Kidney (tissue), 14 donors: Measurements from ENCODE around the gene TPST2. TPM values are rescaled to one million over a fixed set of nuclear protein-coding genes. Genes with fewer than 3 reads are reported as not detected.

ENCODE experiments used
- DNase-seq, 5 donors: peaks; one replicate each; pipeline ENCODE4 v3.0.0-alpha.2; 2013 to 2020
- FAIRE-seq: peaks from 2 replicates; lab custom pipeline; 2012; peaks lifted over from hg19 to GRCh38; lab: Jason Lieb, UNC
- H3K27ac ChIP-seq, 2 donors: one replicate each; pipeline ENCODE4 v1.7.0; 2013; ENCODE audit warnings: low read depth in 2 of 2, low read length in 2 of 2, inconsistent platforms in 1 of 2
- H3K27me3 ChIP-seq: one replicate; pipeline ENCODE4 v1.7.1; 2013; ENCODE audit warnings: low read length, inconsistent platforms; ENCODE audit not compliant: control insufficient read depth, insufficient read depth
- H3K36me3 ChIP-seq, 3 donors: one replicate each; pipeline versions ENCODE4 v1.7.0 to v1.7.1; 2013; ENCODE audit warnings: low read length in 3 of 3, control low read depth in 1 of 3, inconsistent platforms in 1 of 3; ENCODE audit not compliant: insufficient read depth in 3 of 3, control insufficient read depth in 2 of 3
- H3K4me1 ChIP-seq, 3 donors: one replicate each; pipeline versions ENCODE4 v1.7.0 to v1.7.1; 2013; ENCODE audit warnings: low read length in 3 of 3, inconsistent platforms in 1 of 3, low read depth in 1 of 3; ENCODE audit not compliant: control insufficient read depth in 2 of 3, insufficient read depth in 2 of 3
- H3K4me3 ChIP-seq, 3 donors: one replicate each; pipeline versions ENCODE4 v1.7.0 to v1.8.1; 2013; ENCODE audit warnings: low read length in 3 of 3, control low read depth in 1 of 3, inconsistent platforms in 1 of 3
- H3K9ac ChIP-seq, 3 donors: one replicate each; pipeline versions ENCODE4 v1.7.0 to v1.7.1; 2013; ENCODE audit warnings: low read length in 3 of 3, control low read depth in 1 of 3, inconsistent platforms in 1 of 3
- H3K9me3 ChIP-seq, 3 donors: one replicate each; pipeline versions ENCODE4 v1.7.0 to v1.7.1; 2013; ENCODE audit warnings: low read length in 3 of 3, control low read depth in 1 of 3, inconsistent platforms in 1 of 3; ENCODE audit not compliant: control insufficient read depth in 2 of 3, insufficient read depth in 1 of 3
- intact Hi-C: fragments of 100-400 bp; cut with DNase I; formaldehyde crosslinking; loops from one replicate; pipeline ENCODE4 v1.11.1; 2022
- polyA plus RNA-seq: library from polyadenylated mRNA; stranded (reverse); fragments of 350-450 nt; fragmentation: Illumina TruSeq; extraction: RNeasy Lipid Tissue Mini Kit (QIAGEN cat#74804); gene quantifications from one replicate; pipeline ENCODE4 v1.2.3, GENCODE V29; 2014; ENCODE audit warnings: low read depth, low replicate concordance; ENCODE audit not compliant: insufficient read depth
- total RNA-seq: library from RNA; stranded (reverse); fragmentation: NEBNext Ultra II Directional; extraction: Animal tissue kit (Norgen Biotek cat#: 25700); gene quantifications from one replicate; pipeline ENCODE4 v1.2.1, GENCODE V29; 2021
- TF ChIP-seq, protein P1 (sequence below): IDR thresholded peaks from 3 replicates; pipeline ENCODE4 v1.5.1; 2012; ENCODE audit warnings: mild to moderate bottlenecking, moderate library complexity, borderline replicate concordance; ENCODE audit not compliant: insufficient read depth; ENCODE audit errors: extremely low read depth
- donor health status: control.
- donor health status: control.
- donor health status: control.
- donor health status: control.
- donor health status: control.
- donor health status: DM: yes; HTN: yes; CAD: no.
- donor health status: Normal renal cell carcinoma (clear cell type).

The TPST2 gene
- total and polyA plus RNA-seq, 2 donors from 2014 or later, result 40.3 to 48.7 TPM

DNA sequence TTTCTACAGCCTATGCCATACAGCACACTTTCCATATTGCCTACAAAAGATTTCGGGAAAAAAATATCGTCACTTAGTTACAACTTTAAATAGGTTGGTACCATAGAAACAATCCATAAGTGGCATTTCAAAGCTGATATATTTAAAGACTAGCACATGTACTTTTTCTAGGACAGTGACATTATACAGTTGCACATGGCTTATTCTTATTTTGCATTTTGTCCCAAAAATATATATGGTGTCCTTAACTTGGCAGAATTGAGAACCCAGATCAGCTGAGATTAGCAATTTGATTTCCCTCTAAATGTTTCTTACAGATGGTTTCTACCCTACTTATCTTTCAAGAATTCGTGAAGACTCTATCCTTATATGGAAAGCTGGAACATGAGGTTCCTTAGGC is 74.0 kb downstream of the TPST2 start:
- FAIRE-seq (no peak), DNase-seq (no peak)
- intact Hi-C loops, result no loop called here
- Histone ChIP-seq H3K4me1 (peaks cover 3 to 15% (median 12%) of the 10 kb centered on the region in 3 donors), H3K9ac (no peak overlapping the region), H3K9me3 (no peaks in the 10 kb centered on the region), H3K36me3 (no peaks in the 10 kb centered on the region), H3K27me3 (no peaks in the 10 kb centered on the region), H3K4me3 (no peak overlapping the region), H3K27ac (no peak overlapping the region)
- TF ChIP-seq, protein P1, sequence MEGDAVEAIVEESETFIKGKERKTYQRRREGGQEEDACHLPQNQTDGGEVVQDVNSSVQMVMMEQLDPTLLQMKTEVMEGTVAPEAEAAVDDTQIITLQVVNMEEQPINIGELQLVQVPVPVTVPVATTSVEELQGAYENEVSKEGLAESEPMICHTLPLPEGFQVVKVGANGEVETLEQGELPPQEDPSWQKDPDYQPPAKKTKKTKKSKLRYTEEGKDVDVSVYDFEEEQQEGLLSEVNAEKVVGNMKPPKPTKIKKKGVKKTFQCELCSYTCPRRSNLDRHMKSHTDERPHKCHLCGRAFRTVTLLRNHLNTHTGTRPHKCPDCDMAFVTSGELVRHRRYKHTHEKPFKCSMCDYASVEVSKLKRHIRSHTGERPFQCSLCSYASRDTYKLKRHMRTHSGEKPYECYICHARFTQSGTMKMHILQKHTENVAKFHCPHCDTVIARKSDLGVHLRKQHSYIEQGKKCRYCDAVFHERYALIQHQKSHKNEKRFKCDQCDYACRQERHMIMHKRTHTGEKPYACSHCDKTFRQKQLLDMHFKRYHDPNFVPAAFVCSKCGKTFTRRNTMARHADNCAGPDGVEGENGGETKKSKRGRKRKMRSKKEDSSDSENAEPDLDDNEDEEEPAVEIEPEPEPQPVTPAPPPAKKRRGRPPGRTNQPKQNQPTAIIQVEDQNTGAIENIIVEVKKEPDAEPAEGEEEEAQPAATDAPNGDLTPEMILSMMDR, result no peak

DNA sequence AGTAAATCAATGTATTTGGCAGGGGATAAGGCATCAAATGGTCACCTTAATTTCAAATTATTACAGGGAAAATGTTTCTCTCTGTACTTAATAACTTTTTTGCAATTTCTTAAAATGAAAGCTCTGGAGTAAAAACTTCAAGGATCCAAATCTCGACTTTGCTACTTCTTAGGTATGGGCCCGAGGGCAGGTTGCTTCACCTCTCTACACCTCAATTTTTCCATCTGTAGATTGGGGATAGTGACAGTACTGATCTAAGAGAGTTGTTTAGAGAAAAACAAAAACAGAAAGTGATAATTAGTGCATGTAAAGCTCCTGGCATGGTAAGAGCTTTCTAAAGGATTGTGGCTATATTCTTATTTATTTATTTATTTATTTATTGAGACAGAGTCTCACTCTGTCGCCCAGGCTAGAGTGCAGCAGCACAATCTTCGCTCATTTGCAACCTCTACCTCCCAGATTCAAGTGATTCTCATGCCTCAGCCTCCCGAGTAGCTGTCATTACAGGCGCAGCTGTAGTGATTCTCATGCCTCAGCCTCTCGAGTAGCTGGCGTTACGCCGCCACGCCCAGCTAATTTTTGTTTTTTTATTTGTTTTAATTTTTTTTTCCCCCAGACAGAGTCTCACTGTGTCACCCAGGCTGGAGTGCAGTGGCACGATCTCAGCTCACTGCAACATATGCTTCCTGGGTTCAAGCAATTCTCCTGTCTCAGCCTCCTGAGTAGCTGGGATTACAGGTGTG is 75.3 kb downstream of the TPST2 start:
- no peaks in the 10 kb centered on the region for H3K9me3 ChIP-seq
- DNase-seq (no peak), FAIRE-seq (no peak)
- peaks cover 3 to 15% (median 12%) of the 10 kb centered on the region in 3 donors for H3K4me1 ChIP-seq
- TF ChIP-seq, protein P1, result no peak
- no peak overlapping the region for H3K4me3 ChIP-seq
- H3K27ac ChIP-seq, result no peak overlapping the region
- H3K36me3 ChIP-seq, result peaks cover 0 to 4% (median 0%) of the 10 kb centered on the region in 3 donors
- intact Hi-C loops, result no loop called here
- H3K27me3 ChIP-seq, result no peaks in the 10 kb centered on the region
- H3K9ac ChIP-seq, result no peak overlapping the region

DNA sequence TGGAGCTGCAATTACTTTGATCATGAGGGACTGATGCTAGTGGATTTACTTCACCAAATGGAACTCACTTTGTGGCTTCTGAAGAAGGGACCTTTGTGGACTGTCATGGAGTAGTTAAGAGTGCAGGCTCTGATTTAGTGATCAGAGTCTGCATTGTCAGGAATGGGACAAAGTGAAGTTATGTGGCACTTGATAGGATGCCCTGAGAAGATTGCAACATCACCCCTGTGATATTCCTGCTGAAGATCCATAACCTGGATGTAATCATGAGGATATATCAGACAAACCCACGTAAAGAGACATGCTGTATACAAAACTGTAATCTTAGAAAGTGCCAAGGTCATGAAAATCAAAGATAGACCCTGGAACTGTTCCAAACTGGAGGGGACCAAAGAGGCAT is 76.1 kb downstream of the TPST2 start:
- H3K27ac ChIP-seq, result no peak overlapping the region
- DNase-seq, result no peak
- peak overlapping the region in 1 of 3 donors; percentile 98 for H3K4me3 ChIP-seq
- no peaks in the 10 kb centered on the region for H3K27me3 ChIP-seq
- no peak for FAIRE-seq
- peaks cover 3 to 15% (median 12%) of the 10 kb centered on the region in 3 donors for H3K4me1 ChIP-seq
- no peak overlapping the region for H3K9ac ChIP-seq
- peaks cover 2 to 8% (median 5%) of the 10 kb centered on the region in 3 donors for H3K36me3 ChIP-seq
- TF ChIP-seq, protein P1, result no peak
- intact Hi-C loops, result no loop called here
- H3K9me3 ChIP-seq, result no peaks in the 10 kb centered on the region
